MV-4-11 (cell line): Measurements from ENCODE around the gene DNAJB7.
"Not testable (repeated sequence)": the region's sequence is repeated elsewhere in the genome, so short reads cannot be mapped to it uniquely, and the experiment has no call there.

Experiments used
- DNase-seq: peaks from one replicate; lab custom pipeline; 2025; lab: John Stamatoyannopoulos, UW

DNAJB7 gene

DNA sequence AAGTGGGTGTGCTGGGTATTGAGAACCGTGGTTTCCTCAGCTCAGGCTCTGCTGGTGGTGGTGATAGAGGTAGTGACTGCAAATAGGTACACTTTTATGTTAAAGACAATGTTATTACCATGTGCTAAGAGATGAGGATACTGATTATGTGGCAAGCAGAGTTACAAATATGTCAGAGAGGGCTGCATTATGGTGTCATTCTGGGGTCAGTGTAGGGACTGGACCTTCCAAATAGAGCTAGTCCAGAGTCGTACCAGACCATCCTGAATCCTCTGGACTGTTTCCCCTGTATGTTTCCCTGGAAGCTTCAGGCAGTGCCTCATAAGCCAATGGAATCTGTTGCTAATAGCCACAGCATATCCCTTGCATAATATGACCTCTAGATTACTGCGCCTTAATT lies at the start of gene DNAJB7:
DNAJB7 (minus strand) TSS at position 101 of the 400 bp plus-strand sequence. CDS start 119 bp downstream, outside the sequence.
- DNase-seq = no peak

DNA sequence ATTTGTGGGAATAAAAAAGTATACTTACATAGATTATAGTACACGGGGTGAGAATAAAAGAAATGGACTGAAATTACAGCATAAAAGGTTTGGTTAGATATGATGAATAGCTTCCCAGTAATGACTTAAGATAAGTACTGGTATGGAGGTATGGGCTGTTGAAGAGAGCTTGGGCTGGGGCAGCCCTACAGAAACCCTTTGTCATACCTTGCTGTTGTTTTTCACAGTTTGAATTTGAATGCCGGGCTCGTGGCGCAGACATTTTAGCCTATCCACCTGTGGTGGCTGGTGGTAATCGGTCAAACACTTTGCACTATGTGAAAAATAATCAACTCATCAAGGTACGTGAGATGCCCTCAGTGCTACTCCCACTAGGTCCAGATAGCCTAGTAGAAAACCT lies 47.0 kb upstream of the DNAJB7 start:
- no peak for DNase-seq

DNA sequence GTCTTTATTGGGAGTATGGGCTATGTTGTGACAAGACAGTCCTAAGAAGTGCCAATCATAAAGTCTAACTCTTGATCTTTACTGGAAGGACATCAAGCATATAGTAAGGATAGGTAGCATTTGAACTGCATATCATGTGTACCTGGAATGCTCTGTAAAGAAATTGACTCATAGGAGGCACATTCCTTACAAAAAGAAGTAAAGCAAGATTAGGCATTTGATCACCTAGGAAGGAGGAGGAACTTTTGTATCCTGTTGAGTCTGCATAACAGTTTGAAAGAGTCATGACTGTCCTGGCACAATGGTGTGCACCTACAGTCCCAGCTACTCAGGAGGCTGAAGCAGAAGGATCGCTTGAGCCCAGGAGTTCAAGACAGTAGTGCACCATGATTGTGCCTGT lies 42.2 kb upstream of the DNAJB7 start:
- DNase-seq = no peak

DNA sequence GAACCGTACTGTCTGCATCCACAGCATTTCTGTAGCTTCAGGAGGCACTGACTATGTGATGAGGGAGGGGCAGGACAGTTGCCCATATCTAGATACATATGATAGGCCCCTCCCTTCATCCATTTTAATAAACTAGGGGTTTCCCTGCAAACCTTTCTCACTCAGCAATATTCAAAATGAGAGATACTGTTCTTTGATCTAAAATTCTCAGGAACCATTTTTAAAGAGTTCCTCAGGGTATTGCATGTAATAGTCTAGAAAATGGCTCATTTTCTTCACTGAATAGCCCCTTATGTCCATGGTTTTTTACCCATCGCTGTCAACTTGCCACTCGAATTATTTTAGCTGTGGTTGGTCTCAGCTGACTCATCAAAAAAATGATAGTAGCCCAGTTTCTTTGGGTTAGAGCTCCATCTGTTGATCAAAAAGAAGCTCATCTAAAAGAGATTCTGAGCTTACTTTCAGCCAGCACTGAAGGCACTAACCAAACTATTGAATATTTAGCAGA lies 37.0 kb upstream of the DNAJB7 start:
- peak; percentile 62 for DNase-seq

DNA sequence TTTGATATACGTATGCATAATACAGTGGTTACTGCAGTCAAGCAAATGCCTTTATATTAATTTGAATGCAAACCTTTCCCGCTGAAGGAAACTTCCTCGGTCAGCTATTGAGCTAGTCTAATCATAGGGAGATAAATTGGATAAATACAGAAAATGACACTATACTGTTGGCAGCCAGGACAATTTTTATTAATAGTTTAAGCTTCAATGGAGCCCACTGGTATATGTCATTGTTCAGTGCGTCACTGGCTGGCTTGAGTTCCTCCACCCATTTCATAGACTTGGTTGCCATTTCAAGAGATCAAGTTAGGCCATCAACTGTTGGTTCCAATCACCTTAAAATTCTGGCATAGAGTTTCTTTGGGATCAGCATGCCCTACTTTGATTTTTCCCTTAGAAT lies 32.5 kb upstream of the DNAJB7 start:
- DNase-seq = no peak

DNA sequence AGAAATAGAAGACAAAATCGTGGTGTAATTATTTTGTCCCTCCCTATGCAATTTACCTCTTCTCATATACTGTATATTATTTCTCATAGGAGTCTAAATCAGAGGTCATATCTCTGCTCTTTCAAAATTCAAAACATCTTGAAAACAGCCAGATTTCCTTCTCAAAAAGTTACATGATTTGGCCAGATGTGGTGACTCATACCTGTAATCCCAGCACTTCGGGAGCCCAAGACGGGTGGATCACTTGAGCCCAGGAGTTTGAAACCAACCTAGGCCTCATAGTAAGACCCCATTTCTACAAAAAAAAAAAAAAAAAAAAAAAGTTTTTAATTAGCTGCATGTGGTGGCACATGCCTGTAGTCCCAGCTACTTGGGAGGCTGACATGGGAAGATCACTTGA lies 29.0 kb upstream of the DNAJB7 start:
- DNase-seq = no peak

DNA sequence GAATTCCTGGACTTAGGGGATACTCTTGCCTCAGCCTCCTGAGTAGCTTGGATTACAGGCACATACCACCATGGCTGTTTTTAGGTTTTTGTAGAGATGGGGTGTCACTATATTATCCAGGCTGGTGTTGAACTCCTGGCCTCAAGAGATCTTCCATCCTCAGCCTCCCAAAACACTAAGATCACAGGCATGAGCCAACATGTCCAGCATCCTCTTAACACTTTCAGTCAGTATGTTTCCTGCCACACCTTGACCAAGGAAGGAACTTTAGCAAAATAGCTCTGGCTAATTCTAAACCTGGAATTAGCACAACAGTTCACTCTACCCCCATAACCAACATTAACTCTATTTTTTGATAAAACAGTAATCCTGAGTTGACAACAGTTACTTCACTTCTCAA lies 27.2 kb upstream of the DNAJB7 start:
- no peak for DNase-seq

DNA sequence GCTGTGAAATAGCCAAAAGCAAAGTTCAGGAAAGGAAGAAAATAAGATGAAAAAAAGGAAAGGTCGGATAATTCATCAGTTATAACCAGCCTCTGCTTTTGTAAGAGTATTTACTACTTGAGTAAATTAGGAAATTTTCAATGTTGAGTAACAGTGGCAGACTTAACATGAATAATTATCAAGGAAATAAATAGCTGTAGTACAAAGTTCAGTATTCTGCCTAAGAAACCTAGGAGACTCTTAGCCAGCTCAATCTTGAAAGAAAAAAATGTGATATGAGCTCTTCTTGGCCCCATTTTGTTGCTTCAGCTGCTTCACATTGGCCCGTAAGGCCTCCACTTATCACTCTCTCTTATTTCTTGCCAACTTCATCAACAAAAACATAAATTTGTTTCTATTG lies 17.0 kb upstream of the DNAJB7 start:
- no peak for DNase-seq

DNA sequence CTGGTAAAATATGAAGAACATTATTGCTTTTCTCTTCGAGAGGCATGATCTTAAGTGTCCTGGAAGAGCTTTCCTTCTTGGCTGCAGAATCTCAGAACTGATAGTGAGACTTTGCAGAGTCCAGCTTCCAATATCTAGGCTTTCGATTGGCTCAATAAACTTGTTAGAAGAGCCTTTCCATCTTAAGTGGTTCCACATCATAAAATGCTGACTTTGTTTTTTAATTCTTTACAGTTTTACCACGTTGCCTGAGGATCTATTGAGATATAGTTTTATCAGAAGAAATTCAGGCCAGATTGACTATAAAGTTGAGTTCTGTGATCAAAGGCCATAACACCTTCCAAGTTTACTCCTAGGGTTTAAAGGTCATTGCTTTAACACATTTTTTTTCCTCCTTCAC lies 15.6 kb upstream of the DNAJB7 start:
- no peak for DNase-seq

DNA sequence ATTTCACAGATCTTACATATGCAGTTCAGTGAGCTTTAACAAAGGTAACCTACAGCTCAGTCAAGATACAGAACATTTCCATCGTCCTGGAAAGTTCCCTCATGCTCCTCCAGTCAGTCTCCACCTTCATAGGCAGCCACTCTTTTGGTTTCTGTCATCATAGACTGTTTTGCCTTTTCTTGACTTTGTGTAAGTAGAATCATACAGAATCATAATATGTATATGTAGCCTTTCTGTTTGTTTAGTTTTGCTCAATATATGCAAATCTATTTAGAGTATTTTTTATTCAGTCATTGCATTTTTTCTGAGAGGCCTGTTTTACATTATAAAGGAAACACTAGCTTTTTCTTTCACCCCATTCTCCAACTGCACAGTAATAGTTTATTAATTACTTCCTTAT lies 15.0 kb upstream of the DNAJB7 start:
- DNase-seq = no peak

DNA sequence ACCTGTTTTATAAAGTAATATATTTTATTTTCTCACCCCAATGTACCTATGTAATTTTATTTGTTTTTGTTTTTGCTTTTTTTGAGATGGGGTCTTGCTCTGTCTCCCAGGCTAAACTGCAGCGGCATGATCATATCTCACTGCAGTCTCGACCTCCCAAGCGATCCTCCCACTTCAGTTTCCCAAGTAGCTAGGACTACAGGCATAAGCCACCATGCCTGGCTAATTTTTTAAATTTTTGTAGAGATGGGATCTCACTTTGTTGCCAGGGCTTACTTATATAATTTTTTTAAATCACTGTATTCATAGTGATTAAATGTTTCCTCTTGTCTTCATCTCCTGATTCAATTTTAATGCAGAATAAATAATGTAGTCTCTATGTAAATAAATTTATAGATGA lies 13.2 kb upstream of the DNAJB7 start:
- DNase-seq = no peak

DNA sequence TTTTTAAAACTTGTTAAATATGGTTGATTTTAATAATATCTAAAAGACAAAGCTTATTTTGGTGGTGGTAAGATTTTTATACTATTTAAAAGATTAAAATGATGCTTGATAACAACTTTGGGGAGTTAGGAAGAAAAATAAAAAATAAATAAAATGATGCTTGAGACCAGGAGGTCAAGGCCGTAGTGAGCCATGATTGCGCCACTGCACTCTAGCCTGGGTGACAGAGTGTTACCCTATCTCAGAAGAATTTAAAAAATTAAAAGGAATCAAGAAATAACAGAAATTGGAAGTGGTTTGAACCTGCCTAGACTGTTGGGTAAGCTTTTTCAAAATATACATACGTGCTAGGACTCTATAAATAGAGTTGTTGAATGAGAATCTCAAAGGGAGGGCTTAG lies 12.1 kb upstream of the DNAJB7 start:
- DNase-seq = no peak

DNA sequence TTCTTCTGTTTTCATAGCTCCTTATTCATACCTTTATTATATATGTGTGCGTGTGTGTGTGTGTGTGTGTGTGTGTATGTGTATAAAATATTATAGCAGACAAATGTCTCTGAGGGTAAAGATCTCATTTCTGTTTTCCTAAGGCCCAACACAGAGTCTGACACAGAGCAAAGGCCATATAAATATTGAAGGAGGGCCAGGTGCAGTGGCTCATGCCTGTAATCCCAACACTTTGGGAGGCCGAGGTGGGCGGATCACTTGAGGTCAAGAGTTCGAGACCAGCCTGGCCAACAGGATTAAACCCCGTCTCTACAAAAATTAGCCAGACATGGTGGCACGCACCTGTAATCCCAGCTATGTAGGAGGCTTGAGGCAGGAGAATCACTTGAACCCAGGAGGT lies 6.5 kb upstream of the DNAJB7 start:
- not testable (repeated sequence) for DNase-seq

DNA sequence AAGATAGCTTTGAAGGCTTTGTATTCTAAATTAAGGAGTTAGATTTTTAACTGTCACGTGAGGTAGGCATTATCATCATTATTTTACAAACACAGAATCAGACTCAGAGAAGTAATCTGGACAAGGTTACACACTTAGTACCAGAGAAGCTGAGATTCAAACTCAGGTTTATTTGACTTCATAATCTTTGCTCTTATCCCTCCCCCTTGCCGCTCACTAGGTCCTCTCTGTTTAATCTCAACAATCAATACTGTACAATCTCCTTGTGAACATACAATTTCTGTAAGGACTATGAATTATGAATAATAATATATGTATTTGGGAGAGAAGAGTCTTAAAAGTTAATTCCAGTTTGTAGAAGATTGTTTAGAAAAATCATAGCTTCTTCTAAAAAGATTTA lies 5.2 kb upstream of the DNAJB7 start:
- no peak for DNase-seq

DNA sequence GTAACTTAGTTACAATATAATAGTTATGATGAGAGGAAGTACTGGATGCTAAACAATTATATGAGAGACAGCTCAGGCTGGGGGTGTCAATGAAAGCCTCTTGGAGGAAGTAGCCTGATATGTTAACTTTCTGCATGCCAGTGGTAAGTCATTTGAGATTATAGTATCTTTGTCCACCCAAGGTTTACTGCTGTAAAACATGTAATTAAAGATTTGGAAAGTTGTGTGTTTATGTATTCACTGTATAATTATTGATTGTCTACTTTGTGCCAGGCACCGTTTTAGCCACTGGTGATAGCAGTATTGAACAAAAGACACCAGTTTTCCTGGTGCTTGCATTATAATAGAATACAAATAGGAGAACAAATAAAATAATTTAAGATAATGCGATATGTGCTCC lies 624 bp upstream of the DNAJB7 start:
- peak; percentile 60 for DNase-seq

DNA sequence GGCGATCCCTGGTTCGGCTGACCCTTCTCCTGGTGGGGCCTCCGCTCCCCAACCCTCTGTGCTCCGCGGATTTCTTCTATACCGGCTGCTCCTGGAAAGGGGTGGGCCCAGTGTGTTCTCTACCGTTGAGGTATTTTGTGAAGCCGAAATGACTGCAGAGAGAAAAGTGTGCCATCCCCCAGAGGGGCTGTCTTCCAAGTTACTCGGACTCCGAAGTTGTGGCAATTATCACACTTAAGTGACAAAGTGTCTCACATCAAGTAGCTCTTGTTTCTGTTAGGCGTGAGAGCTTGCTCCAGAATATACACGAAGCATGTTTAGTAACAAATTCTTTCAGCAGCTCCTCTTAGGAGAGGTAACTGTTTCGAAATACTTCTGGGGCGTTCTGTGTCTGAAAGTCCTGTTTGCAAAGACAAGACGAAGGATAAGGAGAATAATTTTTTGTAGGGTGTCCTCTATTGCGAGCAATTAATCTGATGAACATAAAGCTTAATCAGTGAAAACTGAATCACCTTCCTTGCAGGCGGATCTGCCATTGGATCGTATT lies 4.5 kb downstream of the DNAJB7 start:
- no peak for DNase-seq

DNA sequence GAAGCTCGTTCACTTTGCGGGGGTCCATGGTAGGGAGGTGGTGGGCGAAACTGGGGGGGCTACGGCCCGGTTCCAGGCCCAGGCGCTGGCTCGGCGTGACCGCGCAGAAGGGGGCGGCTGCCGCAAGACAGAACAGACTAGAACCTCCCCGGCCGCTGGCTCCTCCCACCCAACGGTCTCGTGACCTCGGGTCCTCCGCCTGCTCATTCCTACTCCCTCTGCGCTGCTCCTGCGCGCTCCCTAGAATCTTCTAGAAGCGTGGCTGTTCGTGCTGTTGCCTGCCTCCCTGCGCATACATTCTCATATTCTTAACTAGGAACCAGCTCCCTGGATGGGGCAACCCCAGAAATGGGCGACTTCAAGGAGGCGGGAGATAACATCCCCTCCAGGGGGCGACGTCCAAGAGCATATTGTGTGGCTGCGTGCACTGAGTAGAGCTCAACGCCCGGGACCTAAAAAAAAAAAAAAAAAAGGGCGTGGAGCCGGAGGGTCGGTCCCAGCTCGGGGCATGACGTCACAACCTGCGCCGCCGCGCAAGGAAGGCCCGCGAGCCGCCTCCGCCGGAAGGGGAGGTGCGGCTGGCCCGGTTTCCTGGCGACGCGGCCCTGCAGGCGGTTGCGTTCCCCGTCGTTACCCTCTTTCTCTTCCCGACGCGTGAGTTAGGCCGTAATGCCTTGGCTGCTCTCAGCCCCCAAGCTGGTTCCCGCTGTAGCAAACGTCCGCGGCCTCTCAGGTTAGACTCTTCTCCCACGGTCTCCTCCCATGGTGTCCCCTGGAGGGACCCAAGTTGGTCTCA lies 5.2 kb downstream of the DNAJB7 start, which contains the start of the genes ST13 and XPNPEP3:
ST13 (minus strand) TSS at position 127 of the 796 bp plus-strand sequence; CDS start at position 28, 99 bp downstream.
XPNPEP3 (plus strand) TSS at position 636 of the 796 bp plus-strand sequence; CDS start at position 670, 34 bp downstream.
- peak; percentile 95 for DNase-seq

DNA sequence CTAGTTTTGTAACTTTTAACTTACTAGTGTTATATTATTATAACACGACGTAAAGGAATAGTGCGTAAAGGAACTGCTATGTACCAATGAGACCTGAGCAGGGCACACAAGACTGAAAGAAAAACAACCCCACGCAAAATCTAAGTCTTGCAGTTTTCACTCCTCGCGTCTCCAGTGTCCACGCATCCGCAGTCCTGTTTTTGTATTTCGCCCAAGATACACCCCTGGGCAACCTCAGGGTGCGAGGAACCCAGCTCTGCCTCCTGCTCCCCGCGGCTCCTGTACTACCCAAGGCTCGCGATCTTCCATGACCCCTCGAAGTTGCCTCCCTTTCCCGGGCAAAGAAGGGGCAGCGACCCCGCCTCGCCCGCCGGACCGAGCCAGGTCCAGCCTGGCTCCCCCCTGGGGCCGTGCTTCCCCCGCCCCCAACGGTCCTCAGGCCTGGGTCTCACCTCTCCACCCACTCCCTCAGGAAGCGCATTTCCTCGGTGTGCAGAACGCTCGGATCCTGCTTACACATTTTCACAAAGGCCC lies 5.9 kb downstream of the DNAJB7 start:
- DNase-seq = peak; percentile 21

DNA sequence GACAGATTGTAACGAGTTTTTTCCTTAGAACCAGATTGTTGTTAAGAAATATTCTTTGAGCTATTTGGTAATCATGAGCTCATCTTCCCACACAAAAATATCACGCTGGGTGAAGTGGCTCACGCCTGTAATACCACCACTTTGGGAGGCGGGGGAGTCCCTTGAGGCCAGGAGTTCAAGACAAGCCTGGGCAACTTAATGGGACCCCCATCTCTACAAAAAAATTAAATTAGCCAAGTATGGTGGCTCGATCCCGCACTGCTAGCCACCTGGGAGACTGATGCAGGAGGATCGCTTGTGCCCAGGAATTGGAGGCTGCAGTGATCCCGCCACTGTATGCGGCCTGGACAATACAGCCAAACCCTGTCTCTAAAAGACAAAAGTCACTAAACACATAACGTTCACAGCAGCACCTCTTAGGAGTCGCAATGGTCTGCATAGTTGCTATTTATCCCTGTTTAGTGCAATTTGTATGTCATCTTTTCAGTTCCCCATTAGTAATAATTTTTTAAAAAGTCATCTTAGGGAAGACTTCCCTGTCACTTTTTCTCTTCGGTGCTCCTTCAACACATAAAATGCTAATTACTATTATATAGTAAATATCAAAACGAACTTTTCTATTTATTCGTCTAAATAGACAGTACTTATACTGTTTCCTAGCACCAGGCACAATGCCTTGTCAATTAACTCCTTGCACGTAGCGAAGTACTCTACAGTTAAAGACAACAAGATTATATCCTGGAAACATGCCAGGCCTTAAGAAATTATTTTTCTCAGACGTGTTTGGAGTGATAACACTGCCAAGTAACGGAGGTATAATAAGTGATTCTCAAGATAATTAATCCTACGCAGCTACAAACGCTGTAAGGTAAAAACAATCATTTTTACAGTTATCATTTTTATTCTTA lies 6.6 kb downstream of the DNAJB7 start:
- peak; percentile 46 for DNase-seq

DNA sequence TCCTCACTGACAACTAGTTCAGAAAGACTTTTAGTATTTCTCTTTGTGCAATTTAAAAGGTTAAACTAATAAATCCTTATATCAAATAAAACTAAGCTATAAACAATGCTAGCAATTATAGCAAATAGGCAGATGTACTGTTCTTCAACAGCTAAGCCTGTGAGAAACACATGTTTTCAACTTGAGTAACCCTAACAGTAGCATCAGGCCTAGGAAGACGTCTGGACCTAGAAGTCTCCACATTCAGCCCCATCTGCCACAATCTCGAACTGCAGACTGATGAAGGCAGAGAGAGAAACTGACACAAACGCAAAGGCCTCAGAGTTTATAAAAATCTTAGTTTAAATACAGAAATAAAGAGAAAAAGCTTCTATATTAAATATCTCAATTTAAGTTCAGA lies 8.0 kb downstream of the DNAJB7 start:
- DNase-seq = no peak

DNA sequence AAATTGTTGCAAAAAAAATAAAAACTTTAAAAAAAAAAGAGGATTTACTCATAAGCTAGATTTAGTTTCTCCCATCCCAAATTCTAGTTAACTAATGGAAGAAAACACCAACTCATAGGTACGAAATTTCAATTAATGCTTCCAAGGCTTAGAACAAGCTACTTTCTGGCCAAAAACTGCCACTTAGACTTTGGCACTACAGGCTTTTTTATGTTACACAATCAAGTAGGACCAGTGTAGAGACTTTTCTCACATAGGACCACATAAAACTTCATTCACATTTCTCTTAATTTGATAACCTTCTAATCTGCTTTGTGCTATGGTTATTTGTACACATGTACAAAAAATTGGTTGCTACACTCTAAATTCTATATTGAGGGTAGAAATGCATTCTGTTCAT lies 8.6 kb downstream of the DNAJB7 start:
- no peak for DNase-seq

DNA sequence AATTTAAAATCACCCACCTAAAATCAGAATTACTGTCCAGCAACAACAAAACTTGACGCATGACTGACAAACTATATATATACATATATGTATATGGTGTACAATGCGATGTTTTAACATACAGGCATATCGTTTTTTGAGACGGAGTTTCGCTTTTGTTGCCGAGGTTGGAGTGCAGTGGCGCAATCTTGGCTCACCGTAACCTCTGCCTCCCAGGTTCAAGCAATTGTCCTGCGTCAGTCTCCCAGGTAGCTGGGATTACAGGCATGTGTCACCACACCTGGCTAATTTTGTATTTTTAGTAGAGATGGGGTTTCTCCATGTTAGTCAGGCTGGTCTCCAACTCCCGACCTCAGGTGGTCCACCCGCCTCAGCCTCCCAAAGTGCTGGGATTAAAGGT lies 16.1 kb downstream of the DNAJB7 start:
- DNase-seq = not testable (repeated sequence)
